UCSD-AML1 (cell line): ENCODE data around the gene TUBB3.
"Not testable (repeated sequence)": the region's sequence is repeated elsewhere in the genome, so short reads cannot be mapped to it uniquely, and the experiment has no call there.

Experiments used
- DNase-seq: peaks from one replicate; lab custom pipeline; 2025; ENCODE audit not compliant: unreplicated experiment; lab: John Stamatoyannopoulos, UW

TUBB3 gene

DNA sequence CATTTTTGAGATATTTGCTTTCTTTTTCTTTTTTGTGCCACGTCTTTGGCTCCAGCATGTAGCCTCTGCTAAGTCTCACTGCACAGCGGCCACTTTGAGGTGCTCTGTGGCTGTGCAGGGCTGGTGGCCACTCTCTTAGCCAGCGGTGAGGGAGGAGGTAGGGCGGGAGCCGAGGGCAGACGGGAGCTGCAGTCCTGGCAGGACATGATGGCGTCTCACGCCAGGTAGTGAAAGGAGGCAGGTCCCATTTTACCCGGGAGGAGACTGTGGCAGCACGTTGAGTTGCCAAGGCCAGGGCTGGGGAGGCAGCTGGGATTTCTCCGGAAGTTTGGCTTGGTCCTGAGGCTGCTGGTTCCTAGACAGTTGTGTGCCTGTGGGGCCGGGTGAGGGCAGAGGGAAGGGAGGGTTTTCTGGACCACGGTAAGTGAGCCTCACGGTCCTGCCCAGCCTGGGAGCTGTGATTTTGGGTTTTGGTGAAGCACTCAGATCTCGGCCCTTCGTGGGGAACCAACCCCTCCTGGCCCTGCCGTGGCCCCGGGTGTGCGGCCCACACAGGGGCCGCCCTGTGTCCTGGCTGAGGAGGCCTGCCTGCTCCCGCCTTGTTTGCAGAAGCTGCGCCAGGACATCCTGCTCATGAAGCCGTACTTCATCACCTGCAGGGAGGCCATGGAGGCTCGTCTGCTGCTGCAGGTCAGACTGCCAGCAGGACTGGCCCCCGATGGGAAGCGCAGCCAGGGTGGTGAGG lies 39.8 kb downstream of the TUBB3 start:
- no peak for DNase-seq

GRCh38 chr16:89964201-89964600 lies 41.1 kb downstream of the TUBB3 start:
- no peak for DNase-seq

DNA sequence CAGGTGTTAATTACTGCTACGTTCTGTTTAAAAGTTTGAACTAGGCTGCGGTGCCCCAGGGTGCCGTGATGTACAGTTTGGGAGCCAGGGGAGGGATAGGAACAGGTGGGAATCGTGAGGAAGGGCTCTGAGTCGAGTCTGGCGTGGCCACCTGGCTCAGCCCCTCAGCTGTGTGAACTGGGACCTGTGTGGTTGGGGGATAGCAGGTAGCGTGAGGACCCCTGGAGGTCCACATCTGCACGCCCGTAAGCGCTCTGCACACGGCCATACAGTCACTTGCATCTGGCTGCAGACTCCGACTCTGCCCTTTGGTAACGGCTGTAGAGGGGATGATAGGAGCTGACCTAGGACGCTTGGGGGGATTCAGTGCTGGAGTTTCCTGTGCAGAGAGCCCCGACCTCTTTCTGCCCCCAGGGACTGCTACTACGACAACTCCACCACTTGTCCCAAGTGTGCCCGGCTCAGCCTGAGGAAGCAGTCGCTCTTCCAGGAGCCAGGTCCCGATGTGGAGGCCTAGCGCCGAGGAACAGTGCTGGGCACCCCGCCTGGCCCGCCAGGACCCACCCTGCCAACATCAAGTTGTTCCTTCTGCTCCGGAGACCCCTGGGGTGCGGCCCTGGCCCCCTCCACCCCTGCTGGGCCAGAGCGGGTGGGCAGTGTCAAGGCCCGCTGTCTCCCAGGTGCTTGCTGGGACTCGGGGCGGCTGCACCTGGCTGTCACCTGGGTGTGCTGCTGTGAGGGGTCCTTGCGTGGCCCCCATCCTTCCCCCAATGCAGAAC lies 42.5 kb downstream of the TUBB3 start:
- no peak for DNase-seq

DNA sequence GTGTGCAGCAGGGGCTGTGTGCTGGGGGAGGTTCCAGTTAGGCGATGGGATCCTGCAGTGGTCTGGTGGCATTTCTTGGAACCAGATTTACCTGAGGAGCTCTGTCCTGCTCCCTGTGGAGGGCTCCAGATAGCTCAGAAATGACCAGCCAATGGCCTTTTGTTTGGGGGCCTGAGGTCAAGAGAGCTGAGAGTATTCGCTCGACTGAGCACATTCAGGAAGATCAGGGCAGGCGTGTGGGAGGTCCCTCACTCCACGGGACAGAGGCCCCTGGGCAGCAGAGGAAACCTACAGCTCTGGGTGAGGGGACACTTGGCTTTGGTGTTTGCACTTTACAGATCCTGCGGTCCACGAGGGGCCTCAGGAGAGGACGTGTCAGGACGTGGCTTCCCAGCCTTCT lies 43.6 kb downstream of the TUBB3 start:
- no peak for DNase-seq

DNA sequence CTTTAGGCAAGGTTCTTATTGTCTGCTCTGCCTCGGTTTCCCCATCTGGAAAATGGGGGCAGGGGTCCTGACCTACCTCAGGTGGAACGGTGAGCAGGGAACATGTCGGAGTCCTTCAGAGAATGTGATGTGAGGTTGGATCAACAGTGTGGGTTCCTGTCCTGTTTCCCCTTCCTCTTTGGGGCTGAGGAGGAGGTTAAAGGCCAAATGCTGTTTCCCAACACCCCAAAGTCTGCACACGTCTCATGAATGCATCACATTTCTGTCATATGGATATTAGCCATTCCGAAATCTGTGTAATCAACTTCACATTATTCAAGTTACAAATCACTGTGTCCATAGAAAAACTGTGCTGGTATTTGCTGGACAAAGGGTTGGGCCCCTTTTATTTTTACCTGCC lies 44.3 kb downstream of the TUBB3 start:
- not testable (repeated sequence) for DNase-seq

- DNase-seq, result not testable (repeated sequence)
Observed at GRCh38 chr16:89968074-89968473, 44.9 kb downstream of the TUBB3 start.

GRCh38 chr16:89969741-89970410 lies 46.7 kb downstream of the TUBB3 start:
- DNase-seq, result peak; percentile 76

DNA sequence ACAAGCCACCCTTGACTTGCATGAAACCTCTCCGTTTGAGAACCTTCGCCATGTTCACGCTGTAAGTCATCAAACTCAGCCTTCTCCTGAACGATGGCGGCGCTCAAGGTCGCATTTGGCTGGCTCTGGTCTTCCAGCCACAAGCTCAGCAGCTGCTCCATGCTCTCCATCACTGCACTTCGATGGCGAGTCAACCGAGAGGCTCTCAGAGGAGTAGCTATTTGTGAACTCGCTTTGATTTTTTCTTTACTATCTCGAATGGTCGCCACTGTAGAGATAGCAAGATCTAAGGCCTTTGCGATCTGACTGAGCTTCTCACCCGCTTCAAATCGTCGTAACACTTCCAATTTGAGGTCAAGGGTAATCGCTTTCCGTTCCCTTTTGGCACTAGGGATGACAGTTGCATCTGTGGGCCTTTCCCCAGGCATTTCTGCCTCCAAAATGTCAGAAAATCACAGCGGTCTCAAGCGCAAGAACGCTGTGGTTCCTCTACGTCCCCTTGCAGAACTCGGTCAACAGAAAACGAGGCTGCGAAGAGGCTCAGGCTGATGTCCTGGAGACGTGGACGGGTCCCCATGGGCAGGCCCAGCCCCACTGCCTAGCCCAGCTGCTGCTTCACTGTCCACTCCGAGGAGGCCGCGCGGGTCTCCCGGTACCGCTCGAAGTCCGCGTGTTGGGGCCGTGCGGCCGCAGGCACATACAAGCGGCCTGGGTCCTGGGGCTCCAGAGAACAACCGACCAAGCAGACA lies 48.5 kb downstream of the TUBB3 start:
- no peak for DNase-seq

GRCh38 chr16:89972244-89973234 lies 49.4 kb downstream of the TUBB3 start:
- peak; percentile 95 for DNase-seq

DNA sequence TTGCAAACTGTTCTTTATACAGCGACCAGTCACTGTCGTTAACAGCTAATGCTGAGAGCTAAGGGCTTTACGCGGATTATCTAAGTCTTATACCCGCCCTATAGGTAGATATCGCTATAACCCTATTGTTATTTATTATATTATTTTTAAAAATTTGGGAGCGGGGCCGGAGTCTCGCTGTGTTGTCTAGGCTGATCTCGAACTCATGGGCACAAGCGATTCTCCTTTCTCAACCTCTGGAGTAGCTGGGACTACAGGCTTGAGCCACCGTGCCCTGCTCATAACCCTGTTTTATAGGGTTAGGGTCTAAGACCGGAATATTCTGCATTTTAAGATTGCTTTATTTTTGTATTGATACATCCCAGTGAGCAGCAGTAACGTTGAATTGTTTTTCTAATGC lies 50.1 kb downstream of the TUBB3 start:
- DNase-seq, result no peak

GRCh38 chr16:89973654-89974335 lies 50.7 kb downstream of the TUBB3 start:
- DNase-seq, result no peak

GRCh38 chr16:89974870-89975269 lies 51.7 kb downstream of the TUBB3 start:
- no peak for DNase-seq

DNA sequence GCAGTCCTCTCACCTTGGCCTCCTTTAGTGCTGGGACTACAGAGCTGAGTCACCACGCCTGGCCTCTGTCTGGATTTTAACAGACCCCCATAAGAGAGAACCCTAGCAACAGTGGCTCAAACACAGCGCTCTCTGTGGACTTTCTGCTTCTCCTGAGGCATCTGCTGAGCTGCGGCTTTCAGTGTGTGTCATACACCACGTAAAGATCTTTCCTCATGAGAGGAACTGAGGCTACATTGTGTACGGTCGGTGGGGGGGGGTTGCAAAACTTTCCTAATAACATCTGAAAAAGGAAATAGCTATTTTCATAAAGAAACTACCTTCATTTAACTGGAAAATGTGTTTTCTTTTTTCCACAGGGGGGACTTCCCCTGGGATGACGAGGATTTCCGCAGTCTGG lies 58.3 kb downstream of the TUBB3 start:
- no peak for DNase-seq

DNA sequence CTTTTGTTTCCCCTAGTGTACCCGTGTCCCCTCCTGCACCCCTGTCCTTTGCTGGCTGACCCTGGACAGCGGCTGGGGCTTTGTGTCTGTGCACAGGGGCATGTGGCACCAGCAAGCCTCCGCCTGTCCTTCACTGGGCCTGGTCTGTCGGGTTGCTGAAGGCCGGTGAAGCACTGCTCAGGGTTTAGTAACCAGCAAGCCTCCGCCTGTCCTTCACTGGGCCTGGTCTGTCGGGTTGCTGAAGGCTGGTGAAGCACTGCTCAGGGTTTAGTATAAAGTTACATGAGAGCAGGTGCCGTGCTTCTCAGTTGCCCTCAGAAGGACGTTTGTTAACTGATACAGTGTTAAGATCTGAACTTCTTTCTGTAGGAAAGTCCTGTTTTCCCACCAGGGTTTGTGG lies 59.2 kb downstream of the TUBB3 start:
- no peak for DNase-seq

DNA sequence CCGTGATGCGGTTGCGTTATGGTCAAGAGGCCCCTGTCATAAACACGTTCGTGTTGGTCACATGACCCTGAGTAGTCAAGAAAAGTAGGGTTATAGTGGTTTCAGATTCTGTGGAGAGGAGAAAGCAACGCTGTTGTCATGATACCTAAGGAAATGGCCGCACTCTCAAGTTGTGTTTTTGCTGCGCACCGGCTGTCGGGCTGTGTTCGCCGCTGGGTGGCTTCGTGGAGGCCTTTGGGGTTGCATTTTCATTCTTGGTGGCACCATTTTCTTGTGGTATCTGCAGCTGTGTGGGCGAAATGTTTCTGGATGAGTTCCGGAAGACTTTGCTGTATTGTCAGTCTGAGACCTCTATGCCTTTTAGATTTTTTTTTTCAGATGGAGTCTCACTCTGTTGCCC lies 60.4 kb downstream of the TUBB3 start:
- DNase-seq, result no peak

DNA sequence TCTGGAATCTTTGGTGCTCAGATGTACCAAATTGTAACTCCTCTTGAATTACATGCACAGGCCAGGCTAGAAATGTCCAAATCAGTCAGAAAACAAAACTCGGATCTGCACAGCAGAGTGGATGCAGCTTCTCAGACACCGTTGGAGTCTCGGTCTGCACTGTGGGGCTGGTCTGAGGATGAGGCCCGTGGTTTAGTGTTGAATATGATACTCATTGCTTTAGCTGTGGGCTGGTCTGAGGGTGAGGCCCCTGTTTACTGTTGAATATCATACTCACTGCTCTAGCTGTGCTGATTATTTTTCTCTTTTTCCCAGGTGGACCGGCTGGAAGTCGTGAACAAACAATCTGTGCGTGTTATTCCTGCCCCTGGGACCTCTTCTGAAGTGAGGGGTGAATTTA lies 61.1 kb downstream of the TUBB3 start:
- DNase-seq, result no peak

GRCh38 chr16:89985219-89985618 lies 62.1 kb downstream of the TUBB3 start:
- no peak for DNase-seq
